ENCODE results near the gene C1GALT1. TPM values are rescaled to one million over a fixed set of nuclear protein-coding genes. Genes with fewer than 3 reads are reported as not detected.
"Not testable (repeated sequence)": the region's sequence is repeated elsewhere in the genome, so short reads cannot be mapped to it uniquely, and the experiment has no call there.

The C1GALT1 gene
- total and polyA plus RNA-seq, 4 donors: 27.6 to 36.1 (median 34.1) TPM

- Histone ChIP-seq H3K27me3 (ENCODE audit: control insufficient read depth, insufficient read depth, low read length) (no peaks in the 10 kb centered on the region), H3K9me3 (ENCODE audit: control insufficient read depth, insufficient read depth, low read length) (peaks cover 2% of the 10 kb centered on the region), H3K36me3 (ENCODE audit: control insufficient read depth, insufficient read depth, low read length) (no peaks in the 10 kb centered on the region), H3K4me3 (ENCODE audit: low read depth, low read length) (no peak overlapping the region), H3K27ac (ENCODE audit: low read depth, low read length) (no peak overlapping the region), H3K4me1 (ENCODE audit: control insufficient read depth, insufficient read depth, low read length) (no peaks in the 10 kb centered on the region)
- no peak for DNase-seq (ENCODE audit: low read depth in 4 of 6, low spot score in 6 of 6)
- WGBS (ENCODE audit: insufficient coverage): 80% methylated on average over 1 of the region's 7 CpGs
Measured at GRCh38 chr7:7148798-7149481, 33.4 kb upstream of the C1GALT1 start.

GRCh38 chr7:7151285-7151684 is 31.1 kb upstream of the C1GALT1 start:
- DNase-seq (ENCODE audit: low read depth in 4 of 6, low spot score in 6 of 6): no peak
- WGBS (ENCODE audit: insufficient coverage): no CpG with 5 or more reads among the region's 3 CpGs
- no peaks in the 10 kb centered on the region for H3K36me3 ChIP-seq (ENCODE audit: control insufficient read depth, insufficient read depth, low read length)
- H3K4me1 ChIP-seq (ENCODE audit: control insufficient read depth, insufficient read depth, low read length): no peaks in the 10 kb centered on the region
- H3K27me3 ChIP-seq (ENCODE audit: control insufficient read depth, insufficient read depth, low read length): no peaks in the 10 kb centered on the region
- H3K9me3 ChIP-seq (ENCODE audit: control insufficient read depth, insufficient read depth, low read length): no peaks in the 10 kb centered on the region
- no peak overlapping the region for H3K27ac ChIP-seq (ENCODE audit: low read depth, low read length)
- no peak overlapping the region for H3K4me3 ChIP-seq (ENCODE audit: low read depth, low read length)

GRCh38 chr7:7151865-7152264 is 30.5 kb upstream of the C1GALT1 start:
- Histone ChIP-seq H3K4me3 (ENCODE audit: low read depth, low read length) (no peak overlapping the region), H3K27me3 (ENCODE audit: control insufficient read depth, insufficient read depth, low read length) (no peaks in the 10 kb centered on the region), H3K27ac (ENCODE audit: low read depth, low read length) (no peak overlapping the region), H3K4me1 (ENCODE audit: control insufficient read depth, insufficient read depth, low read length) (no peaks in the 10 kb centered on the region), H3K9me3 (ENCODE audit: control insufficient read depth, insufficient read depth, low read length) (no peaks in the 10 kb centered on the region), H3K36me3 (ENCODE audit: control insufficient read depth, insufficient read depth, low read length) (no peaks in the 10 kb centered on the region)
- no CpG with 5 or more reads among the region's 1 CpG for WGBS (ENCODE audit: insufficient coverage)
- DNase-seq (ENCODE audit: low read depth in 4 of 6, low spot score in 6 of 6): no peak

GRCh38 chr7:7152315-7152714 is 30.0 kb upstream of the C1GALT1 start:
- Histone ChIP-seq H3K27ac (ENCODE audit: low read depth, low read length) (no peak overlapping the region), H3K4me1 (ENCODE audit: control insufficient read depth, insufficient read depth, low read length) (no peaks in the 10 kb centered on the region), H3K9me3 (ENCODE audit: control insufficient read depth, insufficient read depth, low read length) (no peaks in the 10 kb centered on the region), H3K4me3 (ENCODE audit: low read depth, low read length) (no peak overlapping the region), H3K36me3 (ENCODE audit: control insufficient read depth, insufficient read depth, low read length) (no peaks in the 10 kb centered on the region), H3K27me3 (ENCODE audit: control insufficient read depth, insufficient read depth, low read length) (no peaks in the 10 kb centered on the region)
- WGBS (ENCODE audit: insufficient coverage): 98% methylated on average over 7 of the region's 11 CpGs
- no peak for DNase-seq (ENCODE audit: low read depth in 4 of 6, low spot score in 6 of 6)

- H3K27me3 ChIP-seq (ENCODE audit: control insufficient read depth, insufficient read depth, low read length); H3K9me3 ChIP-seq (ENCODE audit: control insufficient read depth, insufficient read depth, low read length); H3K4me1 ChIP-seq (ENCODE audit: control insufficient read depth, insufficient read depth, low read length); H3K36me3 ChIP-seq (ENCODE audit: control insufficient read depth, insufficient read depth, low read length); H3K27ac ChIP-seq (ENCODE audit: low read depth, low read length); DNase-seq (ENCODE audit: low read depth in 4 of 6, low spot score in 6 of 6); H3K4me3 ChIP-seq (ENCODE audit: low read depth, low read length): not testable (repeated sequence)
- no CpG with 5 or more reads among the region's 1 CpG for WGBS (ENCODE audit: insufficient coverage)
Measured at GRCh38 chr7:7154355-7154754, 28.0 kb upstream of the C1GALT1 start.

- DNase-seq (ENCODE audit: low read depth in 4 of 6, low spot score in 6 of 6): no peak
- Histone ChIP-seq H3K36me3 (ENCODE audit: control insufficient read depth, insufficient read depth, low read length) (no peaks in the 10 kb centered on the region), H3K27ac (ENCODE audit: low read depth, low read length) (no peak overlapping the region), H3K27me3 (ENCODE audit: control insufficient read depth, insufficient read depth, low read length) (no peaks in the 10 kb centered on the region), H3K4me3 (ENCODE audit: low read depth, low read length) (no peak overlapping the region), H3K9me3 (ENCODE audit: control insufficient read depth, insufficient read depth, low read length) (no peaks in the 10 kb centered on the region), H3K4me1 (ENCODE audit: control insufficient read depth, insufficient read depth, low read length) (no peaks in the 10 kb centered on the region)
- WGBS (ENCODE audit: insufficient coverage): 60% methylated on average over 1 of the region's 4 CpGs
Measured at GRCh38 chr7:7156663-7157062, 25.7 kb upstream of the C1GALT1 start.

GRCh38 chr7:7157177-7157886 is 25.0 kb upstream of the C1GALT1 start:
- no peaks in the 10 kb centered on the region for H3K4me1 ChIP-seq (ENCODE audit: control insufficient read depth, insufficient read depth, low read length)
- no peak for DNase-seq (ENCODE audit: low read depth in 4 of 6, low spot score in 6 of 6)
- no peak overlapping the region for H3K27ac ChIP-seq (ENCODE audit: low read depth, low read length)
- H3K36me3 ChIP-seq (ENCODE audit: control insufficient read depth, insufficient read depth, low read length): no peaks in the 10 kb centered on the region
- no peaks in the 10 kb centered on the region for H3K9me3 ChIP-seq (ENCODE audit: control insufficient read depth, insufficient read depth, low read length)
- no peak overlapping the region for H3K4me3 ChIP-seq (ENCODE audit: low read depth, low read length)
- H3K27me3 ChIP-seq (ENCODE audit: control insufficient read depth, insufficient read depth, low read length): no peaks in the 10 kb centered on the region
- no CpG with 5 or more reads among the region's 2 CpGs for WGBS (ENCODE audit: insufficient coverage)

- no peaks in the 10 kb centered on the region for H3K9me3 ChIP-seq (ENCODE audit: control insufficient read depth, insufficient read depth, low read length)
- H3K27ac ChIP-seq (ENCODE audit: low read depth, low read length): no peak overlapping the region
- no peaks in the 10 kb centered on the region for H3K27me3 ChIP-seq (ENCODE audit: control insufficient read depth, insufficient read depth, low read length)
- no peaks in the 10 kb centered on the region for H3K4me1 ChIP-seq (ENCODE audit: control insufficient read depth, insufficient read depth, low read length)
- H3K36me3 ChIP-seq (ENCODE audit: control insufficient read depth, insufficient read depth, low read length): no peaks in the 10 kb centered on the region
- no peak for DNase-seq (ENCODE audit: low read depth in 4 of 6, low spot score in 6 of 6)
- no peak overlapping the region for H3K4me3 ChIP-seq (ENCODE audit: low read depth, low read length)
Measured at GRCh38 chr7:7157887-7158271, 24.5 kb upstream of the C1GALT1 start.

- Histone ChIP-seq H3K9me3 (ENCODE audit: control insufficient read depth, insufficient read depth, low read length) (no peaks in the 10 kb centered on the region), H3K27ac (ENCODE audit: low read depth, low read length) (no peak overlapping the region), H3K4me1 (ENCODE audit: control insufficient read depth, insufficient read depth, low read length) (no peaks in the 10 kb centered on the region), H3K36me3 (ENCODE audit: control insufficient read depth, insufficient read depth, low read length) (no peaks in the 10 kb centered on the region), H3K4me3 (ENCODE audit: low read depth, low read length) (no peak overlapping the region), H3K27me3 (ENCODE audit: control insufficient read depth, insufficient read depth, low read length) (no peaks in the 10 kb centered on the region)
- no peak for DNase-seq (ENCODE audit: low read depth in 4 of 6, low spot score in 6 of 6)
- WGBS (ENCODE audit: insufficient coverage): 42% methylated on average over 2 of the region's 6 CpGs
Measured at GRCh38 chr7:7159063-7159658, 23.2 kb upstream of the C1GALT1 start.

- H3K36me3 ChIP-seq (ENCODE audit: control insufficient read depth, insufficient read depth, low read length): no peaks in the 10 kb centered on the region
- no peaks in the 10 kb centered on the region for H3K4me1 ChIP-seq (ENCODE audit: control insufficient read depth, insufficient read depth, low read length)
- H3K27ac ChIP-seq (ENCODE audit: low read depth, low read length): no peak overlapping the region
- WGBS (ENCODE audit: insufficient coverage): no CpG with 5 or more reads among the region's 2 CpGs
- no peak overlapping the region for H3K4me3 ChIP-seq (ENCODE audit: low read depth, low read length)
- H3K27me3 ChIP-seq (ENCODE audit: control insufficient read depth, insufficient read depth, low read length): no peaks in the 10 kb centered on the region
- H3K9me3 ChIP-seq (ENCODE audit: control insufficient read depth, insufficient read depth, low read length): no peaks in the 10 kb centered on the region
- no peak for DNase-seq (ENCODE audit: low read depth in 4 of 6, low spot score in 6 of 6)
Measured at GRCh38 chr7:7164591-7164990, 17.8 kb upstream of the C1GALT1 start.

All from spinal cord (tissue), 10 donors.